Fibroblast of the aortic adventitia (primary cell): Measurements from ENCODE around the gene SORL1. TPM values are rescaled to one million over a fixed set of nuclear protein-coding genes. Genes with fewer than 3 reads are reported as not detected.

Source experiments
- DNase-seq: peaks from one replicate; pipeline ENCODE4 v3.0.0-alpha.2; 2010; ENCODE audit warnings: low read depth
- H3K4me3 ChIP-seq: 2 replicates; pipeline ENCODE4 v1.5.1; 2011; ENCODE audit warnings: low read depth, mild to moderate bottlenecking, control low read depth, low read length, moderate library complexity
- total RNA-seq: library from RNA; depleted of rRNA; stranded (reverse); fragments of >200 nt; gene quantifications from 2 replicates; pipeline ENCODE4 v1.2.3, GENCODE V29; 2012; ENCODE audit warnings: low replicate concordance
- TF ChIP-seq, protein P1 (sequence below): IDR thresholded peaks from 2 replicates; pipeline ENCODE4 v1.5.1; 2011; ENCODE audit warnings: mild to moderate bottlenecking, low read length, control low read depth, inconsistent platforms; ENCODE audit not compliant: insufficient read depth

The SORL1 gene
- total RNA-seq, 1 donor: 1.2 TPM

DNA sequence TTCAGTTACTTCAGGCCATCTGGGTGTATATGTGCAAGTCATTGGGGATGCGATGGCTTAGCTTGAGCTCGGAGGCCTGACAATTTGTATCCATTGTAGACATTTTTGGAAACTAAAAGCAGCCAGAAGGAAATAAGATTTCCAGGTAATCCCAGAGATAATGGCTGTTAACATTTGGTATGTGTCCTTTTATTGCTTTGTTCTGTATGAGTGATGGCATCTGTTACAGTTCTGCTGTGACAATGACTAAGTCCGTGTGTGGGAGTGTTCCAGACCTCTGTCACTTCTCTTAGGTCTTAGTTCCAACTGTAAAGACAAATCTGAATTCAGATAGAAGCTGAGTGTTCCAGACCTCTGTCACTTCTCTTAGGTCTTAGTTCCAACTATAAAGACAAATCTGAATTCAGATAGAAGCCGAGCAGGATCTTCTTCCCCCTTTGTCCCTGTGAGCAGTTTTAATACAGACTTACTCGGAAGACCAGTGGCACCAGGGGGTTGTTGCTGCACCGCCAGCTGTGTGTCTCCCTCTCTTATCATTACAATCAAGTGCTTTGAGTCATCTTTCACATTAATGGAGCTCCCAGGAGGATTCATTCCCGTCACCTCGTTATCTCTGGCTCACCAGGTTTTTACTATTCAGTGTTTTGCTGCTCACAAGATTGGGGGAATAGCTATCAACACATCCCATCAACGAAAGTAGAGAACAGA lies 191.5 kb downstream of the SORL1 start:
- H3K4me3 ChIP-seq: no peak overlapping the region
- DNase-seq: no peak
- TF ChIP-seq, protein P1, sequence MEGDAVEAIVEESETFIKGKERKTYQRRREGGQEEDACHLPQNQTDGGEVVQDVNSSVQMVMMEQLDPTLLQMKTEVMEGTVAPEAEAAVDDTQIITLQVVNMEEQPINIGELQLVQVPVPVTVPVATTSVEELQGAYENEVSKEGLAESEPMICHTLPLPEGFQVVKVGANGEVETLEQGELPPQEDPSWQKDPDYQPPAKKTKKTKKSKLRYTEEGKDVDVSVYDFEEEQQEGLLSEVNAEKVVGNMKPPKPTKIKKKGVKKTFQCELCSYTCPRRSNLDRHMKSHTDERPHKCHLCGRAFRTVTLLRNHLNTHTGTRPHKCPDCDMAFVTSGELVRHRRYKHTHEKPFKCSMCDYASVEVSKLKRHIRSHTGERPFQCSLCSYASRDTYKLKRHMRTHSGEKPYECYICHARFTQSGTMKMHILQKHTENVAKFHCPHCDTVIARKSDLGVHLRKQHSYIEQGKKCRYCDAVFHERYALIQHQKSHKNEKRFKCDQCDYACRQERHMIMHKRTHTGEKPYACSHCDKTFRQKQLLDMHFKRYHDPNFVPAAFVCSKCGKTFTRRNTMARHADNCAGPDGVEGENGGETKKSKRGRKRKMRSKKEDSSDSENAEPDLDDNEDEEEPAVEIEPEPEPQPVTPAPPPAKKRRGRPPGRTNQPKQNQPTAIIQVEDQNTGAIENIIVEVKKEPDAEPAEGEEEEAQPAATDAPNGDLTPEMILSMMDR: no peak

DNA sequence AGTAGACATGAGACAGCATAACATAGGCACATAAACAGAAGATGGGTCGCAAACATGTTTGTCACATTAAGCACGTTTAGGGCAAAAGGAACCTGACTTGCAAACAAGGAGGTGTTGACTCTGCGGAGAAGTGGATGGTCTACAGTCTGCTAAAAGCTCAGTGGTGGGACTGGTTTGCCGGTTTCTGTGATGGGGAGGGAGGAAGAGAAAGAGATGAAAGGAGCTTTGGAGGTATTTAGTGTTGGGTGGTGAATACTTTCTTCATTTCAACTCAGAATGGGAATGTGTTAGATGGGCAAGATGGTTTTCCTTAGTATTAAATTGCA lies 192.0 kb downstream of the SORL1 start:
- TF ChIP-seq, protein P1: no peak
- H3K4me3 ChIP-seq: no peak overlapping the region
- no peak for DNase-seq

DNA sequence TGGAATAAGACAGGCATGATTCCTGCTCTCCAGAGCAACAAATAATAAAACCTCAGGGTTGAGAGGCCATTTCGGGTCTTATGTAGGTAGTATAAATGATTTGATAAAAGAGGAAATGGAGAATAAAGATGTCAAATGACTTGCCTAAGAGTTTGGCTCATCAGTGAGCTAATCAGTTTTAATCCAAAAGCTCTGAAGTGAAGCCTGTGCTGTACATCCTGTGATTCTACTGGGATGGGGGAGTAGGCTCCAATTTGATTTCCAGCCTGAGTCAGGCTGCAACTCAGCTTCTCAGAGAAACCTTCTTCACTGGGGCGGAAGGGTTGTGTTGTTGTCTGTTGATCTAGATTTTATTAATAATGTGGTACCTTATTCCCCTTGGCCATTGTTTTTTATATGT lies 192.9 kb downstream of the SORL1 start:
- H3K4me3 ChIP-seq: no peak overlapping the region
- no peak for DNase-seq

DNA sequence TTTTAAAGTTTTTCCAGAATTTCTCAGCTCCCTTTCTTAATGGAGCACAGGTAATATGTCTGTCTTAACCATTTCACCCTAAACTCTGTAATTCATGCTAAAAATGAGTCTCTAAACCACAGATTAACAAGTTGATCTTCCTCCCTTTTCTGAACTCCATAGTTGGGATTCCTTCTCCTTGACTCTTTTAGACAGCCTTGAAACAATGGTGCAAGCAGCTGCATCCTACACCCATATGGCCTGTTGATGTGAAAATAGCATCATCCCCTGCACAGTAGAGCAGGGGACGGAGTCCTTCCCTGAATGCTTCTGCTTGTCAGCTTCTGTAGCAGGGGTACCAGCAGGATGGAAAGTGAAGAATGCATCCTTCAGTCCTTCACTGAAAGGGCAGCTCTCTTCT lies 193.5 kb downstream of the SORL1 start:
- peak; percentile 32 for DNase-seq
- no peak overlapping the region for H3K4me3 ChIP-seq
- TF ChIP-seq, protein P1: no peak

More for the DNA sequence above, 192.9 kb downstream of the SORL1 start:
- TF ChIP-seq, protein P1: no peak

DNA sequence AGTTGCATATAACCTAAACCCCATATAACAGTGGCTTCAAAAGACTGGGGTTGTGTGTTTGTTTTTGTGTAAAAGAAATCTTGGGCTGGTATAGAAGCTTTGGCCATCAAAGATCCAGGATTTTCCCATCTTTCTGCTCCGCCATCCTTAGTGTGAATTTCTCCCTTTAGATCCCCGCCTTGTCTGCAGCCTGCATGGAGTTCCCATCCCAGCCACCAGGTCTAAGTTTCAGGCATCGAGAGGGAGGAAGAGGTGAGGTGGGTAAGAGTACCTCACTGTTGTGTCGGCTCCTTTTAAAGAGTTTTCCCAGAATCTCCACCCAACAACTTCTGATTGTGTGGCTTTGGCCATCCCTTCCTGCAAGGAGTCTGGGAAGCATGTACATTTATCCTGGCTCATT lies 196.2 kb downstream of the SORL1 start:
- TF ChIP-seq, protein P1: no peak
- DNase-seq: no peak
- no peak overlapping the region for H3K4me3 ChIP-seq

DNA sequence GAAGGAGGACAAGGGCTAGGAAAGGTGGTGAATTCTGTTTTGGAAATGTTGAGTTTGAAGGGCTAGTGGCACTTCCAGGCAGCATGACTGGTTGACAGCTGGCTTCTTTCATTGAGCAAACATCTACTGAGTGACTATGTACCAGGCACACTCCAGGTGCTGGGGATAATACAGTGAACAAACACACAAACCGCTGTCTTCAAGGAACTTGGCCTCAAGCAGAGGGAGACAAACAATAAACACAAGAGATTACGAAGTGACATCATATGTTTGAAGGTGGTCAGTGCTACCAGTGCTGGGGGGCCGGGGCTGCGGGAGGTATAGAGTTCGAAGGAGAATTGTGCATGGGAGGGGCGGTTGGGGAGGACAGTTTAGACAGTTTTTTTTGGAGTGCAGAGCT lies 197.7 kb downstream of the SORL1 start:
- DNase-seq: no peak
- TF ChIP-seq, protein P1: no peak
- no peak overlapping the region for H3K4me3 ChIP-seq
